ENCODE measurements around the gene GPC6.
"Not testable (repeated sequence)": the region's sequence is repeated elsewhere in the genome, so short reads cannot be mapped to it uniquely, and the experiment has no call there.

GPC6 gene

GRCh38 chr13:94343687-94344086 is 1117.1 kb downstream of the GPC6 start:
- DNase-seq: not testable (repeated sequence)

GRCh38 chr13:94344126-94344818 is 1117.7 kb downstream of the GPC6 start:
- no peak for DNase-seq

- no peak for DNase-seq
These were observed 1119.0 kb downstream of the GPC6 start for GRCh38 chr13:94345374-94346195.

- no peak for DNase-seq
These were observed 1119.8 kb downstream of the GPC6 start for GRCh38 chr13:94346261-94347019.

GRCh38 chr13:94351292-94351990 is 1124.8 kb downstream of the GPC6 start:
- no peak for DNase-seq

GRCh38 chr13:94352057-94352456 is 1125.5 kb downstream of the GPC6 start:
- DNase-seq: no peak

GRCh38 chr13:94353167-94353710 is 1126.6 kb downstream of the GPC6 start:
- DNase-seq: no peak

- no peak for DNase-seq
These were observed 1133.3 kb downstream of the GPC6 start for GRCh38 chr13:94359875-94360274.

GRCh38 chr13:94362411-94362909 is 1135.9 kb downstream of the GPC6 start:
- DNase-seq: peak; percentile 71

- DNase-seq: no peak
These were observed 1140.1 kb downstream of the GPC6 start for GRCh38 chr13:94366677-94367076.

- DNase-seq: no peak
These were observed 1143.4 kb downstream of the GPC6 start for GRCh38 chr13:94369972-94370436.

GRCh38 chr13:94371855-94372254 is 1145.2 kb downstream of the GPC6 start:
- no peak for DNase-seq

- DNase-seq: no peak
These were observed 1155.9 kb downstream of the GPC6 start for GRCh38 chr13:94382517-94382916.

GRCh38 chr13:94382960-94383359 is 1156.4 kb downstream of the GPC6 start:
- no peak for DNase-seq

GRCh38 chr13:94384231-94384905 is 1157.8 kb downstream of the GPC6 start:
- DNase-seq: no peak

GRCh38 chr13:94387047-94387446 is 1160.4 kb downstream of the GPC6 start:
- no peak for DNase-seq

GRCh38 chr13:94389604-94390351 is 1163.2 kb downstream of the GPC6 start:
- DNase-seq: no peak

GRCh38 chr13:94390881-94391280 is 1164.3 kb downstream of the GPC6 start:
- DNase-seq: no peak

- no peak for DNase-seq
These were observed 1168.1 kb downstream of the GPC6 start for GRCh38 chr13:94394723-94395122.

- DNase-seq: no peak
These were observed 1169.3 kb downstream of the GPC6 start for GRCh38 chr13:94395860-94396259.

- DNase-seq: no peak
These were observed 1173.2 kb downstream of the GPC6 start for GRCh38 chr13:94399812-94400211.

All from amniotic stem cell (primary cell).